ENCODE data around the gene SFTPB. TPM values are rescaled to one million over a fixed set of nuclear protein-coding genes. Genes with fewer than 3 reads are reported as not detected.

SFTPB gene
- total RNA-seq, 1 donor from 2014 or later: 0.16 TPM

DNA sequence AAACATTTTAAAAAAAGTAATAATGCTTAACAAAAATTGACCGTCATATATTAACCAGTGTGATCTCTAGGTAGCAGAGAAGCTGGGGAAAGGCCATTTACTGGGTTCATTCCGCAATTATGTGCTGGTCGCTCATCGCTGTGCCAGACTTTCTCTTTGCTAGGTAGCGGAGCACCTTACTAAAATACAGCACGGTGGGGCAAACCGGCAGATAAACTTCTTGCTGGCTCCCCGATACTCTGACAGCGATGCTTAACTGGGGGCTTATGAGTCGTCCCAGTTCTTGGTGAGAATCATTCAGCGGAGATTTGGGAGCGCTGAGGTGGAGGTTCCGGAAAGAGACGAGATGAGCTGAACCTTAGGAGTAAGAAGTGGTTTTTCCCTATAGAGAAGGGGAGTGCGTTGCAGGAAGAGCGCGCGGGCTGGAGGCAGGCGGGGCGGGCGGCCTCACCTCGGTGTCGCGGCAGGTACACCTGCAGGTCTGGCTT is 56.7 kb downstream of the SFTPB start:
- no peak for DNase-seq

Other genes starting within 250 kb of the SFTPB start
- gene SH2D6, start 249.5 kb downstream of the SFTPB start, total RNA-seq: 0.47 TPM
- 95.1 TPM for gene MAT2A, start 129.0 kb downstream of the SFTPB start, total RNA-seq
- gene GGCX, start 106.7 kb downstream of the SFTPB start, total RNA-seq: 32.6 TPM
- 0.94 TPM for gene VAMP8, start 90.6 kb downstream of the SFTPB start, total RNA-seq
- 3.6 TPM for gene VAMP5, start 83.8 kb downstream of the SFTPB start, total RNA-seq
- gene RNF181, start 72.5 kb downstream of the SFTPB start, total RNA-seq: 38.8 TPM
- gene TMEM150A, start 65.5 kb downstream of the SFTPB start, total RNA-seq: 4.8 TPM
- gene C2orf68, start 56.1 kb downstream of the SFTPB start, total RNA-seq: 27.8 TPM
- 32.8 TPM for gene USP39, start 52.0 kb downstream of the SFTPB start, total RNA-seq
- not detected for gene GNLY, start 26.2 kb upstream of the SFTPB start, total RNA-seq
- 3.0 TPM for gene ATOH8, start 85.8 kb upstream of the SFTPB start, total RNA-seq
- 26.5 TPM for gene ST3GAL5, start 220.8 kb upstream of the SFTPB start, total RNA-seq